MM.1S (cell line): ENCODE data around the gene C19orf25.
A peak's percentile ranks its signal among the peaks of the same experiment; 100 is the strongest.
"Not testable (repeated sequence)": the region's sequence is repeated elsewhere in the genome, so short reads cannot be mapped to it uniquely, and the experiment has no call there.

Experiments used
- DNase-seq: peaks from one replicate; pipeline ENCODE4 v3.0.0-alpha.2; 2015
- H2AFZ ChIP-seq: fragments of 300-600 bp; sonication (generic); 2 replicates; pipeline ENCODE4 v1.6.0; 2016; ENCODE audit warnings: antibody characterized with exemption, low read length
- H3F3A ChIP-seq: fragments of 300-600 bp; sonication (generic); 2 replicates; pipeline ENCODE4 v1.6.1; 2016; ENCODE audit warnings: mild to moderate bottlenecking, antibody characterized with exemption, low read length, moderate library complexity, mixed read lengths; ENCODE audit not compliant: insufficient read depth
- H3K27ac ChIP-seq: fragments of 300-600 bp; sonication (generic); 2 replicates; pipeline ENCODE4 v1.5.1; 2016; ENCODE audit warnings: mild to moderate bottlenecking, low read length
- H3K27me3 ChIP-seq: fragments of 300-600 bp; sonication (generic); replicated peaks from 2 replicates; pipeline ENCODE4 v1.6.0; 2016; ENCODE audit warnings: low read length; ENCODE audit not compliant: insufficient read depth
- H3K36me3 ChIP-seq: fragments of 300-600 bp; sonication (generic); replicated peaks from 2 replicates; pipeline ENCODE4 v1.6.1; 2016; ENCODE audit warnings: mild to moderate bottlenecking, low read length, mixed read lengths; ENCODE audit not compliant: insufficient read depth
- H3K4me1 ChIP-seq: fragments of 300-600 bp; sonication (generic); 2 replicates; pipeline ENCODE4 v1.6.1; 2016; ENCODE audit warnings: low read length, mixed read lengths
- H3K4me2 ChIP-seq: fragments of 300-600 bp; sonication (generic); 2 replicates; pipeline ENCODE4 v1.6.0; 2016; ENCODE audit warnings: low read depth, low read length
- H3K4me3 ChIP-seq: fragments of 300-600 bp; sonication (generic); 2 replicates; pipeline ENCODE4 v1.5.1; 2016; ENCODE audit warnings: low read length, mixed read lengths
- H3K79me2 ChIP-seq: fragments of 300-600 bp; sonication (generic); 2 replicates; pipeline ENCODE4 v1.6.1; 2016; ENCODE audit warnings: mixed run types, low read length, mixed read lengths
- H3K9ac ChIP-seq: fragments of 300-600 bp; sonication (generic); 2 replicates; pipeline ENCODE4 v1.6.1; 2016; ENCODE audit warnings: low read length, mixed read lengths
- H3K9me2 ChIP-seq: fragments of 300-600 bp; sonication (generic); replicated peaks from 2 replicates; pipeline ENCODE4 v1.6.1; 2016; ENCODE audit warnings: mild to moderate bottlenecking, low read length, mixed read lengths; ENCODE audit not compliant: insufficient read depth
- H3K9me3 ChIP-seq: fragments of 300-600 bp; sonication (generic); replicated peaks from 2 replicates; pipeline ENCODE4 v1.6.1; 2016; ENCODE audit warnings: mild to moderate bottlenecking, low read length, mixed read lengths; ENCODE audit not compliant: insufficient read depth
- H4K20me1 ChIP-seq: fragments of 300-600 bp; sonication (generic); 2 replicates; pipeline ENCODE4 v1.6.1; 2016; ENCODE audit warnings: mild to moderate bottlenecking, low read length, moderate library complexity, mixed read lengths; ENCODE audit not compliant: insufficient read depth
- EZH2 ChIP-seq: fragments of 300-600 bp; sonication (generic); optimal IDR thresholded peaks from 2 replicates; pipeline ENCODE3; 2017; ENCODE audit warnings: low read depth, mild to moderate bottlenecking, antibody characterized with exemption, low read length, mixed read lengths
- EZH2phosphoT487 ChIP-seq: fragments of 300-600 bp; sonication (generic); IDR thresholded peaks from 2 replicates; pipeline ENCODE4 v1.6.1; 2018; ENCODE audit warnings: antibody characterized with exemption, low read length
- TF ChIP-seq, protein P1 (sequence below): fragments of 300-600 bp; sonication (generic); IDR thresholded peaks from 2 replicates; pipeline ENCODE4 v1.5.1; 2016; ENCODE audit warnings: antibody characterized with exemption, low read length, mixed read lengths

The C19orf25 gene

DNA sequence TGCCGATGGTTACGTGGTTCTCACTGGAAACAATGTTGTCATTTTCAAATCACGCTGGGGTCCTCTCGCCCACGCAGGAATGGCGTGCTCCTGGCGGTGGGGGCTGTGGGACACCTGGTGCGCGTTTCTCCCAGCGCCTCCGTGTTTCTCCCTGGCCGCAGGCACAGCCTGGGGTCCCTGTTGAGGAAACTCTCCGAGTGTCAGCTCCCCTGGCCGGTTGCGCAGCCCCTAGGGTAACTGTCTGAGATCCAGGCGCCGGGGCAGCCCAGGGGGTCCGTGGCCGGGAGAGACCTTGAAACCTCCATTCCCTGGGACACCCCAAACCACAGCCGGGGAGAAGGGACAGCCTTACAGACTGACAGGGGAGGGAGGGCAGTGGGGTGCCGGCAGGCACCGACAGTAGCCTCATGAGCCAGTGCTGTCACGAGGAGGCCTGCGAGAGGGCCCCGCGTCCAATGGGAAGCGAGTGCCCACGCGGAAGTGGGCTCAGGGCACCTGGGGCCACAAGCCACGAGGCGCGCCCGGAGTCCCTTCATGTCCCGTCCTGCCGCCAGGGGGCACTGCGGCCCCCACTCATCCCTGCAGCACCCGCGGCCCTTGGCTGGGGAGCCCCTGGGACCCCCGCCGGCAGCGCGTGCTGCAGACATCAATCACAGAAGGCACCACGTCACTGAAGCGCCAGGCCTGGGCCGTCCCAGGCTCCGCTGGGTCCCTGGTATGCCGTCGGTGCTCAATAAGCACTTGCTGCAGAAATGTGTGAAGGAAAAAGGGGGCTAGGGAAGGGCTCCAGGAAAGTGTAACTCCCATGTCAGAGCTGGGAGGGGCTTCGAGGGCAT, 24.3 kb upstream of the C19orf25 start:
- peak; percentile 43 for DNase-seq
- H3K4me1 ChIP-seq = no peaks in the 10 kb centered on the region
- no peaks in the 10 kb centered on the region for H3K36me3 ChIP-seq
- no peak overlapping the region for H2AFZ ChIP-seq
- peaks cover 61% of the 10 kb centered on the region for H3K27me3 ChIP-seq
- no peak overlapping the region for H3K4me3 ChIP-seq
- no peak overlapping the region for H3K27ac ChIP-seq
- H3K9me2 ChIP-seq = no peaks in the 10 kb centered on the region
- TF ChIP-seq EZH2phosphoT487 = no peak
- TF ChIP-seq, protein P1, sequence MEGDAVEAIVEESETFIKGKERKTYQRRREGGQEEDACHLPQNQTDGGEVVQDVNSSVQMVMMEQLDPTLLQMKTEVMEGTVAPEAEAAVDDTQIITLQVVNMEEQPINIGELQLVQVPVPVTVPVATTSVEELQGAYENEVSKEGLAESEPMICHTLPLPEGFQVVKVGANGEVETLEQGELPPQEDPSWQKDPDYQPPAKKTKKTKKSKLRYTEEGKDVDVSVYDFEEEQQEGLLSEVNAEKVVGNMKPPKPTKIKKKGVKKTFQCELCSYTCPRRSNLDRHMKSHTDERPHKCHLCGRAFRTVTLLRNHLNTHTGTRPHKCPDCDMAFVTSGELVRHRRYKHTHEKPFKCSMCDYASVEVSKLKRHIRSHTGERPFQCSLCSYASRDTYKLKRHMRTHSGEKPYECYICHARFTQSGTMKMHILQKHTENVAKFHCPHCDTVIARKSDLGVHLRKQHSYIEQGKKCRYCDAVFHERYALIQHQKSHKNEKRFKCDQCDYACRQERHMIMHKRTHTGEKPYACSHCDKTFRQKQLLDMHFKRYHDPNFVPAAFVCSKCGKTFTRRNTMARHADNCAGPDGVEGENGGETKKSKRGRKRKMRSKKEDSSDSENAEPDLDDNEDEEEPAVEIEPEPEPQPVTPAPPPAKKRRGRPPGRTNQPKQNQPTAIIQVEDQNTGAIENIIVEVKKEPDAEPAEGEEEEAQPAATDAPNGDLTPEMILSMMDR = peak; percentile 76
- H3K4me2 ChIP-seq = no peak overlapping the region
- H4K20me1 ChIP-seq = no peaks in the 10 kb centered on the region
- H3K9me3 ChIP-seq = no peaks in the 10 kb centered on the region
- H3F3A ChIP-seq = no peaks in the 10 kb centered on the region
- no peak overlapping the region for H3K9ac ChIP-seq
- no peaks in the 10 kb centered on the region for H3K79me2 ChIP-seq

DNA sequence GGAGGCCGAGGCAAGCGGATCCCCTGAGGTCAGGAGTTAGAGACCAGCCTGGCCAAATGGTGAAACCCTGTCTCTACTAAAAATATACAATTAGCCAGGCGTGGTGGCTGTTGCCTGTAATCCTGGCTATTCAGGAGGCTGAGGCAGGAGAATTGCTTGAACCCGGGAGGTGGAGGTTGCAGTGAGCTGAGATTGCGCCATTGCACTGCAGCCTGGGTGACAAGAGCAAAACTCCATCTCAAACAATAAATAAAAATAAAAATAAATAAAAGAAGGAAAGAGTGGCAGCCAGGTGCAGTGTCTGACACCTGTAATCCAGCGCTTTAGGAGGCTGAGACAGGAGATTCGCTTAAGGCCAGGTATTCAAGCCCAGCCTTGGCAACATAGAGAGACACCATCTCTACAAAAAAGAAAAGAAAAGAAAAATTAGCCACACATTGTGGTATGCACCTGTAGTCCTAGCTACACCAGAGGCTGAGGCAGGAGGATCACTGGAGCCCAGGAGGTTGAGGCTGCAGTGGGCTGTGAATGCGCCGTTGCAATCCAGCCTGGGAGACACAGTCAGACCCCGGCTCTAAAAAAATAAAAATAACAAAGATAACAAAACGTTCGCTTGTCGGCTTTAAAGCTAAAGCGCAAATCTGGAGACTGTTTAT, 23.5 kb upstream of the C19orf25 start:
- peaks cover 68% of the 10 kb centered on the region for H3K27me3 ChIP-seq
- H2AFZ ChIP-seq = no peak overlapping the region
- no peaks in the 10 kb centered on the region for H3F3A ChIP-seq
- H3K4me3 ChIP-seq = no peak overlapping the region
- TF ChIP-seq EZH2 = no peak
- TF ChIP-seq EZH2phosphoT487 = no peak
- TF ChIP-seq, protein P1 = no peak
- no peak overlapping the region for H3K9ac ChIP-seq
- no peak overlapping the region for H3K4me2 ChIP-seq
- no peak for DNase-seq
- no peaks in the 10 kb centered on the region for H4K20me1 ChIP-seq
- no peaks in the 10 kb centered on the region for H3K9me3 ChIP-seq
- H3K4me1 ChIP-seq = no peaks in the 10 kb centered on the region
- H3K36me3 ChIP-seq = no peaks in the 10 kb centered on the region
- no peaks in the 10 kb centered on the region for H3K9me2 ChIP-seq
- no peak overlapping the region for H3K27ac ChIP-seq
- no peaks in the 10 kb centered on the region for H3K79me2 ChIP-seq

DNA sequence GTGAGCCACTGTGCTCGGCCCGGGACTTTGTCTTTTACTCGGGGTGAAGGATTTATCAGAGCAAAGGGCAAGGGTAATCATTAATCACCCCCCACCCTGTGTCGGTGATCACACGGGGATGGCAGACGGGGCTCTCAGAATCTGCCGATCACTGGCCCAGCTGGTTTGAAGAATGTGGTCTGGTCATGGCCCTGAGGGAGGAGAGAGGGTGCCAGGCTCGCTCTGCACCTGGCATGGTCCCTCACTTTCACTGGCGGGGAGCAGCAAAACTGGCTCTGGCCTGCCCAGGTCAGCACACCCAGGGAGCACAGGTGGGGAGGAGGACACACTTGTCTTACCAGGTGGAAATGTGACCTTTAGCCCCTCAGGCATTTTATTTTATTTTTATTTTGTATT, 22.2 kb upstream of the C19orf25 start:
- Histone ChIP-seq H3K4me3 (no peak overlapping the region), H3K9ac (no peak overlapping the region), H3F3A (no peaks in the 10 kb centered on the region), H2AFZ (no peak overlapping the region), H3K36me3 (no peaks in the 10 kb centered on the region), H3K4me1 (no peaks in the 10 kb centered on the region), H3K27me3 (peaks cover 77% of the 10 kb centered on the region), H3K4me2 (no peak overlapping the region), H3K9me2 (no peaks in the 10 kb centered on the region), H3K27ac (no peak overlapping the region), H3K79me2 (no peaks in the 10 kb centered on the region), H4K20me1 (no peaks in the 10 kb centered on the region), H3K9me3 (no peaks in the 10 kb centered on the region)
- no peak for DNase-seq
- TF ChIP-seq EZH2 (no peak), EZH2phosphoT487 (no peak)
- TF ChIP-seq, protein P1 = no peak

DNA sequence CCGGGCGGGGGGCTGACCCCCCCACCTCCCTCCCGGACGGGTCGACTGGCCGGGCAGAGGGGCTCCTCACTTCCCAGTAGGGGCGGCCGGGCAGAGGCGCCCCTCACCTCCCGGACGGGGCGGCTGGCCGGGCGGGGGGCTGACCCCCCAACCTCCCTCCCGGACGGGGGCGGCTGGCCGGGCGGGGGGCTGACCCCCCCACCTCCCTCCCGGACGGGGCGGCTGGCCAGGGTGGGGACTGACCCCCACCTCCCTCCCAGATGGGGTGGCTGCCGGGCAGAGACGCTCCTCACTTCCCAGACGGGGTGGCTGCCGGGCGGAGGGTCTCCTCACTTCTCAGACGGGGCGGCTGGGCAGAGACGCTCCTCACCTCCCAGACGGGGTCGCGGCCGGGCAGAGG, 20.2 kb upstream of the C19orf25 start:
- H3K9ac ChIP-seq, H3K4me3 ChIP-seq, H2AFZ ChIP-seq, H3K4me1 ChIP-seq, H3K36me3 ChIP-seq, H3F3A ChIP-seq, H3K27ac ChIP-seq, DNase-seq, H3K79me2 ChIP-seq, H3K4me2 ChIP-seq, H3K9me3 ChIP-seq, H3K9me2 ChIP-seq, H4K20me1 ChIP-seq: not testable (repeated sequence)
- H3K27me3 ChIP-seq = peaks cover 77% of the 10 kb centered on the region
